Aorta (tissue), 5 donors: ENCODE measurements around the gene KLHL29. TPM values are rescaled to one million over a fixed set of nuclear protein-coding genes. Genes with fewer than 3 reads are reported as not detected.

ENCODE experiments used
- ATAC-seq: fragments of 200-7000 bp; cut with Tn5 transposase; one replicate; pipeline ENCODE4 v1.9.1; 2022; ENCODE audit warnings: moderate library complexity; ENCODE audit not compliant: low FRiP score
- DNase-seq, 2 donors: peaks; one replicate each; pipeline ENCODE4 v3.0.0-alpha.2; 2020
- H3K27ac ChIP-seq, 2 donors: one replicate each; pipeline ENCODE4 v1.5.1; 2013; ENCODE audit warnings: low read length in 2 of 2, mild to moderate bottlenecking in 2 of 2, moderate library complexity in 2 of 2, control low read depth in 1 of 2, inconsistent platforms in 1 of 2, low read depth in 1 of 2
- H3K27me3 ChIP-seq, 2 donors: one replicate each; pipeline ENCODE4 v1.6.1; 2013; ENCODE audit warnings: control low read depth in 1 of 2, low read length in 1 of 2, mild to moderate bottlenecking in 1 of 2, moderate library complexity in 1 of 2; ENCODE audit not compliant: insufficient read depth in 2 of 2, control insufficient read depth in 1 of 2
- H3K36me3 ChIP-seq, 2 donors: one replicate each; pipeline ENCODE4 v1.6.1; 2013; ENCODE audit warnings: control low read depth in 1 of 2, low read length in 1 of 2, mild to moderate bottlenecking in 1 of 2; ENCODE audit not compliant: insufficient read depth in 2 of 2, control insufficient read depth in 1 of 2
- H3K4me1 ChIP-seq, 2 donors: one replicate each; pipeline ENCODE4 v1.6.1; 2013; ENCODE audit warnings: low read length in 2 of 2, control low read depth in 1 of 2, mild to moderate bottlenecking in 1 of 2, moderate library complexity in 1 of 2; ENCODE audit not compliant: insufficient read depth in 2 of 2, control insufficient read depth in 1 of 2
- H3K4me3 ChIP-seq, 2 donors: one replicate each; pipeline ENCODE4 v1.5.1; 2013; ENCODE audit warnings: low read length in 2 of 2, control low read depth in 1 of 2, mild to moderate bottlenecking in 1 of 2
- H3K9me3 ChIP-seq: one replicate; pipeline ENCODE4 v1.6.1; 2013; ENCODE audit warnings: mild to moderate bottlenecking, low read length; ENCODE audit not compliant: control insufficient read depth
- WGBS, 2 donors: extraction: QIAGEN DNeasy Blood & Tissue Kit; methylation state at CpG; one replicate each; pipeline ENCODE4 v1.1.7; 2013; 5-methylcytosine and 5-hydroxymethylcytosine counted together
- intact Hi-C, 2 donors: fragments of 100-400 bp; cut with DNase I; formaldehyde crosslinking; loops; one replicate each; pipeline versions ENCODE4 v1.14.2 to v1.15.0; 2022
- polyA plus RNA-seq, 2 donors: library from polyadenylated mRNA; stranded (reverse); fragments of 200-250 nt; gene quantifications; one replicate each; pipeline ENCODE4 v1.2.3, GENCODE V29; 2013
- total RNA-seq, 2 donors: library from RNA; stranded (reverse); fragmentation: NEBNext Ultra II Directional; extraction: Animal tissue kit (Norgen Biotek cat#: 25700); gene quantifications; one replicate each; pipeline ENCODE4 v1.2.1, GENCODE V29; 2021
- donor health status: healthy with polysubstance abuse.
- donor health status: Bipolar disorder and iron deficiency.
- donor health status: DM: no; HTN: no; CAD: no.
- donor health status: DM: no; HTN: no; CAD: no.
- donor health status: DM: yes; HTN: yes; CAD: no.

The KLHL29 gene
- total and polyA plus RNA-seq, 4 donors: 0.75 to 13.4 (median 8.1) TPM

DNA sequence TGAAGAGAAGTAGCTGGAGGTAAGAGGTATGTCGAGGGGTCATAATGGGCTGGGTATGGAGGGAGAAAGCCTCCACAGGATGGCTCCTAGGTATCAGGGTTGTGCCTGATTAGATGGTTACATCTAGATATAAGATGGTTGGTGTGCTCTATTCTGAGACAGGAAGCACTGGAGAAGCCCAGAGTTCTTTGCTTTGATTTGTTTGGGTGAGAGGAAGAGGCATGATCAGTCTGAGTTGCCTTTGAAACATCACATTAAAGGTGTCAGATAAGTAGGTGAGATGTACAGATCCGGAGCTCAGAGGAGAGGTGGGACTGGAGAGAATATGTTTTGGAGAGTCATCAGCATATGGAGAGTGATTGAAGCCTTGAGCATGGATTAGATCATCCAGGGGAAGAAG lies 74.1 kb downstream of the KLHL29 start:
- intact Hi-C loops: no loop called here
- Histone ChIP-seq H3K9me3 (no peaks in the 10 kb centered on the region), H3K27ac (no peak overlapping the region), H3K27me3 (no peaks in the 10 kb centered on the region), H3K36me3 (no peaks in the 10 kb centered on the region), H3K4me3 (no peak overlapping the region), H3K4me1 (no peaks in the 10 kb centered on the region)
- no peak for DNase-seq
- no peak for ATAC-seq
- 92 to 93% methylated on average over 2 of the region's 2 CpGs for WGBS, 2 donors

GRCh38 chr2:23460228-23460627 lies 75.2 kb downstream of the KLHL29 start:
- ATAC-seq: no peak
- H3K27me3 ChIP-seq: no peaks in the 10 kb centered on the region
- no peak for DNase-seq
- no peaks in the 10 kb centered on the region for H3K4me1 ChIP-seq
- no peak overlapping the region for H3K4me3 ChIP-seq
- no peaks in the 10 kb centered on the region for H3K36me3 ChIP-seq
- no peak overlapping the region for H3K27ac ChIP-seq
- intact Hi-C loops: no loop called here
- 90 to 93% methylated on average over 1 of the region's 1 CpG for WGBS, 2 donors
- H3K9me3 ChIP-seq: no peaks in the 10 kb centered on the region

GRCh38 chr2:23460993-23461392 lies 76.0 kb downstream of the KLHL29 start:
- Histone ChIP-seq H3K4me1 (no peaks in the 10 kb centered on the region), H3K4me3 (no peak overlapping the region), H3K27me3 (no peaks in the 10 kb centered on the region), H3K36me3 (no peaks in the 10 kb centered on the region), H3K9me3 (no peaks in the 10 kb centered on the region), H3K27ac (no peak overlapping the region)
- 85 to 86% methylated on average over 5 of the region's 5 CpGs for WGBS, 2 donors
- ATAC-seq: no peak
- DNase-seq: no peak
- intact Hi-C loops: no loop called here

DNA sequence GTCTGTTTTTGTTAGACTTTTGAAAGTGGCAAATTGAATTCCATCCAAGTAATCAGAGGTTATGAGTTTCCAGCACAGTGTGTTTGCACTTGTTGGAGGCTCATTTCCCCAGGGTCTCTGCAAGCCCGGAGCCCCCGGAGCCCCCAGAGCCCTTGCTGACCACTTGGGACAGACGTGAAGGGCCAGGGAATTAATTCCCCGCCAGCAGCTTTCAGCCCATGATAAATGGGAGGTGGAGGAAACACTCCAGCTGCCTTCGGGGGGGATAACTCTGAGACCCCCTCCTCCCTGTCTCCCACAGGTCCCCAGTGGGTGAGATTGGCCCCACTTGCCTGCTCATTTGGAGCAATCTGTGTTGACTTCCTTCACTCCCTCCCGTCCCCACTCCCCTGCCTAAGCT lies 79.2 kb downstream of the KLHL29 start:
- 50 to 56% methylated on average over 6 of the region's 6 CpGs for WGBS, 2 donors
- no peak overlapping the region for H3K27ac ChIP-seq

GRCh38 chr2:23464905-23465537 lies 80.0 kb downstream of the KLHL29 start:
- Histone ChIP-seq H3K4me1 (peaks cover 0 to 4% of the 10 kb centered on the region in 2 donors), H3K36me3 (no peaks in the 10 kb centered on the region), H3K27ac (no peak overlapping the region), H3K9me3 (no peaks in the 10 kb centered on the region), H3K27me3 (no peaks in the 10 kb centered on the region), H3K4me3 (no peak overlapping the region)
- DNase-seq (no peak), ATAC-seq (no peak)
- intact Hi-C loops: no loop called here
- 90 to 91% methylated on average over 14 of the region's 14 CpGs for WGBS, 2 donors

More for the DNA sequence above, 79.2 kb downstream of the KLHL29 start:
- DNase-seq: no peak
- ATAC-seq: no peak
- H3K27me3 ChIP-seq: no peaks in the 10 kb centered on the region
- no peaks in the 10 kb centered on the region for H3K36me3 ChIP-seq
- H3K4me1 ChIP-seq: peaks cover 0 to 4% of the 10 kb centered on the region in 2 donors
- no peaks in the 10 kb centered on the region for H3K9me3 ChIP-seq
- intact Hi-C loops: no loop called here
- H3K4me3 ChIP-seq: no peak overlapping the region

- no peaks in the 10 kb centered on the region for H3K9me3 ChIP-seq
- no peaks in the 10 kb centered on the region for H3K36me3 ChIP-seq
- no peak for ATAC-seq
- WGBS, 2 donors: 77 to 87% methylated on average over 9 of the region's 9 CpGs
- H3K4me3 ChIP-seq: no peak overlapping the region
- no peak for DNase-seq
- intact Hi-C loops: no loop called here
- no peaks in the 10 kb centered on the region for H3K27me3 ChIP-seq
- no peak overlapping the region for H3K27ac ChIP-seq
- peaks cover 0 to 4% of the 10 kb centered on the region in 2 donors for H3K4me1 ChIP-seq
Observed at GRCh38 chr2:23465936-23466335, 81.0 kb downstream of the KLHL29 start.

DNA sequence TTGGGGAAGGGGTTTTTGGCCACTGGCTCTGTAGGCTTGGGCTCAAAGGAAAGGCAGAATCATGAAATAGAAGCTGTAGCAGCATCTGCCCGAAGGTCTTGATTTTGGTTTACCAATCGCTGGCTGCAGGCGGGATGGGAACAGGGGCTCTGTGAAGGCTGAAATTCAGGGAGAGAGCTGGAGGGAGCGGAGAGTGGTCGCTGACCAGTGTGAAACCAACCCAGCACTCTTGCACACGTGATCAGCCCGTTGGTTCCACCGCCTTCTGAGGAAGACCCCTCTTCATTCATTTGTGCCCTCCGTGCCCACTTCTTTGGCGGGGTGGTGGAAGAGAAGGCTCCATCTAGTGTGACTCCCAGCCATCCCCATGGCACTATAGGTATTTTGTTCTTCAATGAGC lies 82.6 kb downstream of the KLHL29 start:
- DNase-seq (no peak), ATAC-seq (no peak)
- intact Hi-C loops: no loop called here
- Histone ChIP-seq H3K9me3 (no peaks in the 10 kb centered on the region), H3K4me1 (peaks cover 0 to 4% of the 10 kb centered on the region in 2 donors), H3K4me3 (no peak overlapping the region), H3K27me3 (no peaks in the 10 kb centered on the region), H3K27ac (no peak overlapping the region), H3K36me3 (no peaks in the 10 kb centered on the region)
- 96 to 97% methylated on average over 10 of the region's 10 CpGs for WGBS, 2 donors

DNA sequence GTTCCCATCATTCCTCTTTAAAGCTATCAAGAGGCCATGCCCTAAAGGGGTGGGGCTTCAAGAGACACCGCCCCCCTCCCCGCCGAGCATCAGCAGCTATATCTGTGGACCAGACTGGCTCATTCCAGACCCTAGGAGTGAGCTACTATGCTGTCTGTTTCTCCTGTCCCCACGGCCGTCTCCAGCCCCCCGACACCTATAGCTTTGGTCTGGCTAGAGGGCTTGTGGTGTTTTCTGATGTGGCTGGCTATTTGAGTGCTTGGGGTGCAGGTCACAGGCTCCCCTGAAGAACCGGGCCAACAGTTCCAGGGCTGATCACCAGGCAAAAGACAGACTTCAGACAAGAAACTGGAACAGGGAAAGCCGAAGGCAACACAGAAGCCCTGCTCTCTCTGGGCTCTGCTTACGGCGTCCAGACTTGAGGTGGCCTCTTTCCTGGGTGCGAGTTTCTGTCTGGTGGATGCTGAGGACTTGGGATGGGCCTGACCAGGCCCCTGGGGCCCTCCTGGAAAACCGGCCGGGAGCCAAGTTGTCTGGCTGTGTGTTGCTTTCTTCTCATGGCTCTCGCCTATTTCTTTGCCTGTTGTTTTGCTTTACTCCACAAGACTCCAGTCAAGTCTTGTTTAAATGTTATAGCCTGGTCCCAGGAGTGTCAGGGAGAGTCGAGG lies 83.6 kb downstream of the KLHL29 start:
- H3K36me3 ChIP-seq: no peaks in the 10 kb centered on the region
- no peak overlapping the region for H3K27ac ChIP-seq
- no peaks in the 10 kb centered on the region for H3K9me3 ChIP-seq
- peaks cover 0 to 4% of the 10 kb centered on the region in 2 donors for H3K4me1 ChIP-seq
- 79 to 83% methylated on average over 15 of the region's 15 CpGs for WGBS, 2 donors
- intact Hi-C loops: no loop called here
- DNase-seq: no peak
- ATAC-seq: no peak
- H3K27me3 ChIP-seq: no peaks in the 10 kb centered on the region
- no peak overlapping the region for H3K4me3 ChIP-seq

DNA sequence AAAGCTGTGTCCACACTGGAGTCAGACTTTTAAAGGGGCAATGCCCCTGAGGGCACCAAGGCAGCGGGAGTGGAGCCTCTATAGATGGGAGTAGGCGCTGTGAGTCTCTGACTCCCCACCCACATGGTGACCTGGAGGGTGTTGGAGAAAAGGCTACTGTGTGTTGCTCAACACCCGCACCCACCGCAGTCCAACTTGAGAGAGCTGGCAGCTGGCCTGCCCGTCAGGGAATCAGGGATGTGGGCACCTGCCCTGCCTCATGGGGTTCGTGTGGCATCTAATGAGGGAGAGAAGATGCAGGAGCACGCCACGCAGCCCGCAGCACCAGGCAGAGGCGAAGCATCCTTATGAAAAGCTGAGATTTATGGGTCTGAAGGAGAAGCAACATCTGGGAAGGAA lies 84.2 kb downstream of the KLHL29 start:
- no peak overlapping the region for H3K4me3 ChIP-seq
- ATAC-seq (peak; percentile 8), DNase-seq (no peak)
- peaks cover 0 to 4% of the 10 kb centered on the region in 2 donors for H3K4me1 ChIP-seq
- no peaks in the 10 kb centered on the region for H3K27me3 ChIP-seq
- intact Hi-C loops: no loop called here
- no peaks in the 10 kb centered on the region for H3K9me3 ChIP-seq
- H3K27ac ChIP-seq: no peak overlapping the region
- 94 to 96% methylated on average over 10 of the region's 10 CpGs for WGBS, 2 donors
- H3K36me3 ChIP-seq: no peaks in the 10 kb centered on the region
